GM21737 (cell line): ENCODE data around the gene SPAG9.
"Not testable (repeated sequence)": the region's sequence is repeated elsewhere in the genome, so short reads cannot be mapped to it uniquely, and the experiment has no call there.

Source experiments
- ATAC-seq: cut with Tn5 transposase; IDR thresholded peaks from one replicate; pipeline ENCODE4 v1.9.1; 2021; ENCODE audit warnings: mild to moderate bottlenecking, moderate library complexity; ENCODE audit not compliant: unreplicated experiment

Gene SPAG9

GRCh38 chr17:51087072-51087757 is 33.5 kb downstream of the SPAG9 start:
- no peak for ATAC-seq

GRCh38 chr17:51085150-51085805 is 35.4 kb downstream of the SPAG9 start:
- no peak for ATAC-seq

- no peak for ATAC-seq
These were observed 36.7 kb downstream of the SPAG9 start for GRCh38 chr17:51083981-51084380.

GRCh38 chr17:51083364-51083763 is 37.3 kb downstream of the SPAG9 start:
- ATAC-seq, result not testable (repeated sequence)

GRCh38 chr17:51079049-51079448 is 41.6 kb downstream of the SPAG9 start:
- ATAC-seq, result no peak

GRCh38 chr17:51078009-51078592 is 42.6 kb downstream of the SPAG9 start:
- ATAC-seq, result no peak

GRCh38 chr17:51076821-51077220 is 43.8 kb downstream of the SPAG9 start:
- ATAC-seq, result no peak

- no peak for ATAC-seq
These were observed 49.1 kb downstream of the SPAG9 start for GRCh38 chr17:51071556-51071955.

GRCh38 chr17:51065466-51065865 is 55.2 kb downstream of the SPAG9 start:
- ATAC-seq, result no peak

- no peak for ATAC-seq
These were observed 56.5 kb downstream of the SPAG9 start for GRCh38 chr17:51064061-51064735.

- no peak for ATAC-seq
These were observed 60.3 kb downstream of the SPAG9 start for GRCh38 chr17:51060396-51060795.

- ATAC-seq, result no peak
These were observed 60.9 kb downstream of the SPAG9 start for GRCh38 chr17:51059781-51060180.

- no peak for ATAC-seq
These were observed 63.1 kb downstream of the SPAG9 start for GRCh38 chr17:51057534-51057933.

GRCh38 chr17:51056813-51057510 is 63.7 kb downstream of the SPAG9 start:
- ATAC-seq, result peak; percentile 54

GRCh38 chr17:51054748-51055147 is 65.9 kb downstream of the SPAG9 start:
- ATAC-seq, result no peak

- ATAC-seq, result no peak
These were observed 68.4 kb downstream of the SPAG9 start for GRCh38 chr17:51052235-51052634.

GRCh38 chr17:51050291-51051033 is 70.2 kb downstream of the SPAG9 start:
- ATAC-seq, result peak; percentile 67

GRCh38 chr17:51046514-51047384 is 73.9 kb downstream of the SPAG9 start:
- ATAC-seq, result no peak

GRCh38 chr17:51046046-51046445 is 74.6 kb downstream of the SPAG9 start:
- ATAC-seq, result no peak
